ENCODE measurements around the gene HAAO. TPM values are rescaled to one million over a fixed set of nuclear protein-coding genes. Genes with fewer than 3 reads are reported as not detected.
A peak's percentile ranks its signal among the peaks of the same experiment; 100 is the strongest.

The HAAO gene
- total RNA-seq, 2 experiments from 2014 or later: not detected

GRCh38 chr2:42770288-42771131 is 21.9 kb downstream of the HAAO start:
- Histone ChIP-seq H3K27ac (ENCODE audit: low read depth in 1 of 2, low read length in 2 of 2) (no peak overlapping the region), H3K4me3 (ENCODE audit: low read length) (no peak overlapping the region), H3K36me3 (ENCODE audit: insufficient read depth, low read length) (no peaks in the 10 kb centered on the region), H3K27me3 (ENCODE audit: control insufficient read depth in 1 of 2, insufficient read depth in 2 of 2, low read length in 2 of 2) (no peaks in the 10 kb centered on the region), H3K4me1 (ENCODE audit: insufficient read depth, low read length) (no peaks in the 10 kb centered on the region), H3K9me3 (ENCODE audit: control insufficient read depth in 1 of 2, insufficient read depth in 1 of 2, low read length in 2 of 2) (no peaks in the 10 kb centered on the region)
- no peak for ATAC-seq (ENCODE audit: poor library complexity)
- intact Hi-C loops (cut with DNase I, micrococcal nuclease): no loop called here
- Mint-ChIP-seq H3K36me3 (ENCODE audit: low read depth) (peaks cover 4% of the 10 kb centered on the region), H3K27ac (no peak overlapping the region), H3K9me3 (no peaks in the 10 kb centered on the region), H3K27me3 (no peaks in the 10 kb centered on the region), H3K4me3 (no peak overlapping the region), H3K4me1 (ENCODE audit: low read depth) (peaks cover 6% of the 10 kb centered on the region)
- no peak for TF ChIP-seq CTCF (IDR thresholded peaks at IDR 0.05)
- DNase-seq: peak in 2 of 14 experiments; percentile 36 to 41
- CTCF ChIA-PET: interaction anchor here (0.7 kb wide), 1 partner anchor 903 kb away, joined by 3 read pairs; no protein-coding TSS in a partner anchor
- POLR2A ChIA-PET: no interaction called here

- H3K36me3 Mint-ChIP-seq (ENCODE audit: low read depth): peaks cover 4% of the 10 kb centered on the region
- CTCF ChIA-PET: no interaction called here
These were observed 22.6 kb downstream of the HAAO start for GRCh38 chr2:42769583-42770287.

GRCh38 chr2:42768706-42769256 is 23.6 kb downstream of the HAAO start:
- Mint-ChIP-seq H3K27ac (no peak overlapping the region), H3K9me3 (no peaks in the 10 kb centered on the region), H3K36me3 (ENCODE audit: low read depth) (peaks cover 4% of the 10 kb centered on the region), H3K4me3 (no peak overlapping the region), H3K4me1 (ENCODE audit: low read depth) (no peaks in the 10 kb centered on the region), H3K27me3 (no peaks in the 10 kb centered on the region)
- no peak overlapping the region for H3K4me3 ChIP-seq (ENCODE audit: low read length)
- H3K4me1 ChIP-seq (ENCODE audit: insufficient read depth, low read length): no peaks in the 10 kb centered on the region
- CTCF ChIA-PET: no interaction called here
- TF ChIP-seq CTCF (IDR thresholded peaks at IDR 0.05): no peak
- intact Hi-C loops (cut with DNase I, micrococcal nuclease): no loop called here
- ATAC-seq (ENCODE audit: poor library complexity): no peak
- no peaks in the 10 kb centered on the region for H3K36me3 ChIP-seq (ENCODE audit: insufficient read depth, low read length)
- POLR2A ChIA-PET: no interaction called here
- no peak for DNase-seq
- H3K9me3 ChIP-seq (ENCODE audit: control insufficient read depth in 1 of 2, insufficient read depth in 1 of 2, low read length in 2 of 2): no peaks in the 10 kb centered on the region
- H3K27ac ChIP-seq (ENCODE audit: low read depth in 1 of 2, low read length in 2 of 2): no peak overlapping the region
- no peaks in the 10 kb centered on the region for H3K27me3 ChIP-seq (ENCODE audit: control insufficient read depth in 1 of 2, insufficient read depth in 2 of 2, low read length in 2 of 2)

More at GRCh38 chr2:42769583-42770287, 22.6 kb downstream of the HAAO start:
- Mint-ChIP-seq H3K9me3 (no peaks in the 10 kb centered on the region), H3K4me3 (no peak overlapping the region), H3K4me1 (ENCODE audit: low read depth) (no peaks in the 10 kb centered on the region), H3K27ac (no peak overlapping the region), H3K27me3 (no peaks in the 10 kb centered on the region)
- POLR2A ChIA-PET: no interaction called here
- Histone ChIP-seq H3K9me3 (ENCODE audit: control insufficient read depth in 1 of 2, insufficient read depth in 1 of 2, low read length in 2 of 2) (no peaks in the 10 kb centered on the region), H3K4me3 (ENCODE audit: low read length) (no peak overlapping the region), H3K27ac (ENCODE audit: low read depth in 1 of 2, low read length in 2 of 2) (no peak overlapping the region), H3K4me1 (ENCODE audit: insufficient read depth, low read length) (no peaks in the 10 kb centered on the region), H3K27me3 (ENCODE audit: control insufficient read depth in 1 of 2, insufficient read depth in 2 of 2, low read length in 2 of 2) (no peaks in the 10 kb centered on the region), H3K36me3 (ENCODE audit: insufficient read depth, low read length) (no peaks in the 10 kb centered on the region)
- DNase-seq (no peak), ATAC-seq (ENCODE audit: poor library complexity) (no peak)
- intact Hi-C loops (cut with DNase I, micrococcal nuclease): no loop called here
- no peak for TF ChIP-seq CTCF (IDR thresholded peaks at IDR 0.05)

Measured in CD4-positive, alpha-beta T cell (primary cell).